DMS 273 (cell line): ENCODE measurements around the gene CRAT.
A peak's percentile ranks its signal among the peaks of the same experiment; 100 is the strongest.

ENCODE experiments used
- DNase-seq: peaks from one replicate; lab custom pipeline; 2025; ENCODE audit not compliant: unreplicated experiment; lab: John Stamatoyannopoulos, UW

The CRAT gene

GRCh38 chr9:129110740-129111527, at the start of gene CRAT, which contains the start of gene PTPA:
Gene CRAT (minus strand): TSS chr9:129110793. CDS start chr9:129110509, 284 bp downstream.
Gene PTPA (plus strand): TSS chr9:129111415. CDS start chr9:129111601, 186 bp downstream.
- DNase-seq: peak; percentile 96

- no peak for DNase-seq
Observed at GRCh38 chr9:129156163-129156562, 45.6 kb upstream of the CRAT start.

GRCh38 chr9:129154866-129155477, 44.4 kb upstream of the CRAT start:
- DNase-seq: no peak

GRCh38 chr9:129151469-129151868, 40.9 kb upstream of the CRAT start:
- DNase-seq: no peak

GRCh38 chr9:129150672-129151211, 40.1 kb upstream of the CRAT start:
- DNase-seq: no peak

GRCh38 chr9:129150122-129150521, 39.5 kb upstream of the CRAT start:
- DNase-seq: no peak

GRCh38 chr9:129149442-129149841, 38.8 kb upstream of the CRAT start:
- DNase-seq: no peak

GRCh38 chr9:129148463-129149204, 38.0 kb upstream of the CRAT start:
- no peak for DNase-seq

GRCh38 chr9:129146441-129146941, 35.9 kb upstream of the CRAT start:
- no peak for DNase-seq

GRCh38 chr9:129145841-129146292, 35.3 kb upstream of the CRAT start:
- no peak for DNase-seq

GRCh38 chr9:129145316-129145715, 34.7 kb upstream of the CRAT start:
- DNase-seq: no peak

- DNase-seq: peak; percentile 87
Observed at GRCh38 chr9:129143031-129143927, 32.7 kb upstream of the CRAT start.

GRCh38 chr9:129142138-129142935, 31.7 kb upstream of the CRAT start:
- DNase-seq: no peak

- no peak for DNase-seq
Observed at GRCh38 chr9:129141066-129142041, 30.8 kb upstream of the CRAT start.

- DNase-seq: peak; percentile 79
Observed at GRCh38 chr9:129140397-129141065, 29.9 kb upstream of the CRAT start.

- peak; percentile 99 for DNase-seq
Observed at GRCh38 chr9:129139993-129140396, 29.4 kb upstream of the CRAT start.

- peak; percentile 93 for DNase-seq
Observed at GRCh38 chr9:129139233-129139992, 28.8 kb upstream of the CRAT start.
